GM12878 (cell line): Measurements from ENCODE around the gene ERC1. TPM values are rescaled to one million over a fixed set of nuclear protein-coding genes. Genes with fewer than 3 reads are reported as not detected.

ENCODE experiments used
- ATAC-seq: fragments of 200-7000 bp; cut with Tn5 transposase; 3 replicates; pipeline ENCODE4 v1.9.1; 2020; ENCODE audit warnings: mild to moderate bottlenecking, moderate library complexity
- BruUV-seq: library from RNA; stranded (reverse); fragments of 400-500 nt; replicated peaks from 2 replicates; lab custom pipeline; 2021; lab: Mats Ljungman, UMichigan
- CTCF ChIA-PET: fragments of 300-600 bp; sonication (Branson Sonifier 250); formaldehyde crosslinking; extraction: SDS; loops from one replicate; lab custom pipeline; 2021; ENCODE audit warnings: inconsistent platforms; lab: Yijun Ruan, JAX
- POLR2A ChIA-PET: fragments of 350-600 bp; formaldehyde crosslinking; extraction: SDS; loops from one replicate; lab custom pipeline; 2021; ENCODE audit warnings: inconsistent platforms; lab: Charles Lee
- RAD21 ChIA-PET: fragments of 300-600 bp; sonication (Branson Sonifier 250); formaldehyde crosslinking; loops from one replicate; lab custom pipeline; 2023; ENCODE audit warnings: antibody characterized with exemption; ENCODE audit not compliant: unreplicated experiment; lab: Charles Lee
- SMC1A ChIA-PET: fragments of 300-600 bp; sonication (Branson Sonifier 250); formaldehyde crosslinking; loops from one replicate; lab custom pipeline; 2023; ENCODE audit not compliant: unreplicated experiment, uncharacterized antibody; lab: Charles Lee
- DNase-seq: peaks from one replicate; pipeline ENCODE4 v3.0.0-alpha.2; 2011; ENCODE audit warnings: low read depth, low spot score
- FAIRE-seq: peaks from 3 replicates; lab custom pipeline; 2011; peaks lifted over from hg19 to GRCh38; lab: Jason Lieb, UNC
- H2AFZ ChIP-seq: 2 replicates; pipeline ENCODE4 v1.6.0; 2011; ENCODE audit warnings: low read depth, low read length, control low read depth; ENCODE audit not compliant: control insufficient read depth
- H3K27ac ChIP-seq: 2 replicates; pipeline ENCODE4 v1.5.1; 2011; ENCODE audit warnings: control low read depth; ENCODE audit not compliant: control insufficient read depth, insufficient read depth
- H3K27me3 ChIP-seq, 2 experiments: replicated peaks in 1 of 2; 2 replicates each; pipeline versions ENCODE4 v1.6.0 to v1.6.1; 2011; ENCODE audit warnings: low read length in 1 of 2; ENCODE audit not compliant: control insufficient read depth in 2 of 2, insufficient read depth in 2 of 2
- H3K36me3 ChIP-seq, 2 experiments: 2 replicates each; pipeline ENCODE4 v1.5.1; 2011; ENCODE audit warnings: low read length in 1 of 2; ENCODE audit not compliant: control insufficient read depth in 2 of 2, insufficient read depth in 2 of 2
- H3K4me1 ChIP-seq: 2 replicates; pipeline ENCODE4 v1.6.1; 2011; ENCODE audit warnings: mild to moderate bottlenecking, low read length, moderate library complexity, mixed read lengths; ENCODE audit not compliant: control insufficient read depth, insufficient read depth
- H3K4me2 ChIP-seq: 2 replicates; pipeline ENCODE4 v1.6.0; 2011; ENCODE audit warnings: control low read depth; ENCODE audit not compliant: control insufficient read depth, insufficient read depth
- H3K4me3 ChIP-seq: fragments of 200-600 bp; sonication (generic); 2 replicates; pipeline ENCODE4 v1.5.1; 2016
- H3K79me2 ChIP-seq: 2 replicates; pipeline ENCODE4 v1.6.0; 2011; ENCODE audit warnings: low read length; ENCODE audit not compliant: control insufficient read depth, insufficient read depth
- H3K9ac ChIP-seq: 2 replicates; pipeline ENCODE4 v1.8.0; 2011; ENCODE audit warnings: low read length, control low read depth, mixed read lengths; ENCODE audit not compliant: control insufficient read depth, insufficient read depth
- H3K9me3 ChIP-seq: replicated peaks from 3 replicates; pipeline ENCODE4 v1.5.1; 2011; ENCODE audit warnings: mild to moderate bottlenecking, low read length; ENCODE audit not compliant: control insufficient read depth, insufficient read depth
- H4K20me1 ChIP-seq: 2 replicates; pipeline ENCODE4 v1.6.0; 2011; ENCODE audit not compliant: control insufficient read depth, insufficient read depth
- CHD2 ChIP-seq: IDR thresholded peaks from 2 replicates; pipeline ENCODE4 v1.6.1; 2011; ENCODE audit warnings: low read depth, low read length, improper control_type of control experiment, borderline replicate concordance
- CREM ChIP-seq: IDR thresholded peaks from 2 replicates; pipeline ENCODE4 v1.6.1; 2014; ENCODE audit warnings: antibody characterized with exemption, low read depth
- ESRRA ChIP-seq: IDR thresholded peaks from 2 replicates; pipeline ENCODE4 v1.6.1; 2012; ENCODE audit warnings: mild to moderate bottlenecking, low read length, improper control_type of control experiment
- HDAC2 ChIP-seq: fragments of 200-600 bp; sonication (generic); IDR thresholded peaks from 2 replicates; pipeline ENCODE4 v1.6.1; 2017
- HDAC6 ChIP-seq: fragments of 200-600 bp; sonication (generic); IDR thresholded peaks from one replicate; pipeline ENCODE4 v1.8.0; 2017; ENCODE audit warnings: antibody characterized with exemption; ENCODE audit not compliant: unreplicated experiment
- MEF2A ChIP-seq: IDR thresholded peaks from 2 replicates; pipeline ENCODE4 v1.6.1; 2011; ENCODE audit warnings: low read depth, mild to moderate bottlenecking, low read length, moderate library complexity; ENCODE audit not compliant: insufficient read depth
- MTA2 ChIP-seq: fragments of 450-650 bp; IDR thresholded peaks from 2 replicates; pipeline ENCODE4 v1.6.1; 2016; ENCODE audit warnings: low read depth, mild to moderate bottlenecking, moderate library complexity
- NFYB ChIP-seq: IDR thresholded peaks from 2 replicates; pipeline ENCODE4 v1.6.1; 2011; ENCODE audit warnings: low read depth, mild to moderate bottlenecking, low read length, improper control_type of control experiment, moderate library complexity; ENCODE audit not compliant: insufficient read depth
- NR2F1 ChIP-seq: fragments of 450-650 bp; conservative IDR thresholded peaks from 2 replicates; pipeline ENCODE4 v1.6.1; 2017; ENCODE audit warnings: mild to moderate bottlenecking
- PAX5 ChIP-seq: IDR thresholded peaks from 2 replicates; pipeline ENCODE4 v1.6.1; 2011; ENCODE audit warnings: low read depth, low read length, borderline replicate concordance
- PML ChIP-seq: IDR thresholded peaks from 2 replicates; pipeline ENCODE4 v1.6.1; 2012; ENCODE audit warnings: low read length, inconsistent platforms
- POLR2A ChIP-seq: IDR thresholded peaks from 2 replicates; pipeline ENCODE4 v1.6.1; 2011; ENCODE audit warnings: low read depth, mild to moderate bottlenecking, low read length
- RCOR1 ChIP-seq: conservative IDR thresholded peaks from 2 replicates; pipeline ENCODE4 v1.6.1; 2012; ENCODE audit warnings: low read depth, low read length, improper control_type of control experiment
- SUZ12 ChIP-seq: fragments of 200-600 bp; sonication (generic); IDR thresholded peaks from one replicate; pipeline ENCODE4 v1.6.1; 2018; ENCODE audit warnings: antibody characterized with exemption, mild to moderate bottlenecking; ENCODE audit not compliant: unreplicated experiment
- WRNIP1 ChIP-seq: IDR thresholded peaks from 2 replicates; pipeline ENCODE4 v1.6.1; 2011; ENCODE audit warnings: low read depth, low read length, improper control_type of control experiment, borderline replicate concordance
- WGBS: methylation state at CpG from one replicate; pipeline ENCODE4 v1.1.6; 2016; ENCODE audit warnings: low lambda C conversion rate; ENCODE audit not compliant: insufficient replicate concordance, insufficient coverage; ENCODE audit errors: missing lambda C conversion rate; 5-methylcytosine and 5-hydroxymethylcytosine counted together
- in situ Hi-C: fragments of 300-500 bp; cut with MboI; formaldehyde crosslinking; loops from 9 replicates; pipeline ENCODE4 v1.14.3; 2018; ENCODE audit warnings: mixed read lengths
- intact Hi-C: fragments of 100-400 bp; cut with micrococcal nuclease; formaldehyde crosslinking; loops from one replicate; pipeline ENCODE4 v1.14.2; 2022; ENCODE audit not compliant: unreplicated experiment
- polyA plus RNA-seq, 11 experiments: library from polyadenylated mRNA; depleted of rRNA in 4 of 11; unstranded in 6 of 11; stranded (reverse) in 5 of 11; fragments of >200 nt; fragmentation: Nextera tagmentation in 4 of 11; fragmentation: Illumina TruSeq in 1 of 11; extraction: Ambion mirVana in 4 of 11; extraction: Trizol in 1 of 11; gene quantifications; 1 replicate in 1 of 11; 2 replicates in 10 of 11; pipeline versions ENCODE4 v1.2.1 to v1.2.3, GENCODE V29; 2011 to 2016; ENCODE audit warnings: inconsistent platforms in 2 of 11, missing spikeins in 2 of 11, low read depth in 1 of 11
- total RNA-seq, 4 experiments: library from RNA; depleted of rRNA in 3 of 4; stranded (reverse); fragments of >200 nt in 3 of 4; fragmentation: Illumina TruSeq in 1 of 4; extraction: Trizol in 1 of 4; gene quantifications; 2 replicates each; pipeline versions ENCODE4 v1.2.1 to v1.2.3, GENCODE V29; 2013 to 2021
- TF ChIP-seq, protein P1 (sequence below): IDR thresholded peaks from 2 replicates; pipeline ENCODE4 v1.6.1; 2012; ENCODE audit warnings: mild to moderate bottlenecking, low read depth, low read length

Gene ERC1
- total and polyA plus RNA-seq, 10 of the 15 experiments (the other 5 are each of a cell fraction or from before 2014, with no cell fraction given) = 0.75 to 8.0 (median 5.0) TPM

DNA sequence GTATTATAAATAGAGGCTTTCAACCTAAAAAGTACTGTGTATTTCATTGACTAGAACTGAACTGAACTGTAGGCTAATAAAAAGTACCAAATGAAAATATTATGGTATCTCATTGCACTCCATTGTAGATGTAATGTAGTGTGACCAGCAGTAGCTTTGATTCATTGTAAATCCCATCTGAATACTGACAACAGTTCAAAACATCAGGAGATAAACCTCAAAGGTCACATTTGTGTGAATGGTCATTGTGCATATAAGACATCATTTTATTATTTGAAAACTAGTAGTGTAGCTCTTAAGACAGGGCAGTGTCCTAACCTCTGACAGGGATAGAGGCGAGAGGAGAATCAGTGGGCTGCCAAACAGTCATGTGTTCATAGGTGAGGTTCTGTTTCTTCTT is 316.8 kb downstream of the ERC1 start:
- ATAC-seq (no peak), FAIRE-seq (no peak), DNase-seq (no peak)
- H4K20me1 ChIP-seq = no peaks in the 10 kb centered on the region
- no peaks in the 10 kb centered on the region for H3K27me3 ChIP-seq
- SMC1A ChIA-PET = interaction anchor here (0.6 to 1.2 kb wide), 5 partner anchors 8 to 119 kb away, joined by 3 to 4 read pairs (median 3); no protein-coding TSS in a partner anchor
- H3K4me2 ChIP-seq = no peak overlapping the region
- H3K79me2 ChIP-seq = no peaks in the 10 kb centered on the region
- no peaks in the 10 kb centered on the region for H3K4me1 ChIP-seq
- no peak for TF ChIP-seq POLR2A
- no peak for TF ChIP-seq CHD2
- TF ChIP-seq, protein P1, sequence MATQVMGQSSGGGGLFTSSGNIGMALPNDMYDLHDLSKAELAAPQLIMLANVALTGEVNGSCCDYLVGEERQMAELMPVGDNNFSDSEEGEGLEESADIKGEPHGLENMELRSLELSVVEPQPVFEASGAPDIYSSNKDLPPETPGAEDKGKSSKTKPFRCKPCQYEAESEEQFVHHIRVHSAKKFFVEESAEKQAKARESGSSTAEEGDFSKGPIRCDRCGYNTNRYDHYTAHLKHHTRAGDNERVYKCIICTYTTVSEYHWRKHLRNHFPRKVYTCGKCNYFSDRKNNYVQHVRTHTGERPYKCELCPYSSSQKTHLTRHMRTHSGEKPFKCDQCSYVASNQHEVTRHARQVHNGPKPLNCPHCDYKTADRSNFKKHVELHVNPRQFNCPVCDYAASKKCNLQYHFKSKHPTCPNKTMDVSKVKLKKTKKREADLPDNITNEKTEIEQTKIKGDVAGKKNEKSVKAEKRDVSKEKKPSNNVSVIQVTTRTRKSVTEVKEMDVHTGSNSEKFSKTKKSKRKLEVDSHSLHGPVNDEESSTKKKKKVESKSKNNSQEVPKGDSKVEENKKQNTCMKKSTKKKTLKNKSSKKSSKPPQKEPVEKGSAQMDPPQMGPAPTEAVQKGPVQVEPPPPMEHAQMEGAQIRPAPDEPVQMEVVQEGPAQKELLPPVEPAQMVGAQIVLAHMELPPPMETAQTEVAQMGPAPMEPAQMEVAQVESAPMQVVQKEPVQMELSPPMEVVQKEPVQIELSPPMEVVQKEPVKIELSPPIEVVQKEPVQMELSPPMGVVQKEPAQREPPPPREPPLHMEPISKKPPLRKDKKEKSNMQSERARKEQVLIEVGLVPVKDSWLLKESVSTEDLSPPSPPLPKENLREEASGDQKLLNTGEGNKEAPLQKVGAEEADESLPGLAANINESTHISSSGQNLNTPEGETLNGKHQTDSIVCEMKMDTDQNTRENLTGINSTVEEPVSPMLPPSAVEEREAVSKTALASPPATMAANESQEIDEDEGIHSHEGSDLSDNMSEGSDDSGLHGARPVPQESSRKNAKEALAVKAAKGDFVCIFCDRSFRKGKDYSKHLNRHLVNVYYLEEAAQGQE = no peak
- TF ChIP-seq MTA2 = no peak
- TF ChIP-seq WRNIP1 = no peak
- TF ChIP-seq PAX5 = no peak
- TF ChIP-seq CREM = no peak
- no peak for TF ChIP-seq HDAC2
- TF ChIP-seq NR2F1 = no peak
- TF ChIP-seq PML = no peak
- TF ChIP-seq SUZ12 = no peak
- TF ChIP-seq MEF2A = no peak
- TF ChIP-seq HDAC6 = no peak
- TF ChIP-seq NFYB = no peak
- no peak for TF ChIP-seq ESRRA
- no peak for TF ChIP-seq RCOR1
- H2AFZ ChIP-seq = no peak overlapping the region
- H3K27ac ChIP-seq = no peak overlapping the region
- WGBS = 14% methylated on average over 1 of the region's 1 CpG
- no peak overlapping the region for H3K4me3 ChIP-seq
- CTCF ChIA-PET = interaction anchor here (0.5 to 1.6 kb wide), 4 partner anchors 190 to 450 kb away, joined by 3 to 9 read pairs (median 4); no protein-coding TSS in a partner anchor
- BruUV-seq = no TSS peak
- no peaks in the 10 kb centered on the region for H3K9me3 ChIP-seq
- no peak overlapping the region for H3K9ac ChIP-seq
- intact Hi-C loops = no loop called here
- in situ Hi-C loops = no loop called here
- RAD21 ChIA-PET = no interaction called here
- no peaks in the 10 kb centered on the region for H3K36me3 ChIP-seq
- POLR2A ChIA-PET = interaction anchor here (0.8 kb wide), 1 partner anchor 9 kb away, joined by 3 read pairs; no protein-coding TSS in a partner anchor
